Upper lobe of right lung (tissue), 1 donor: ENCODE results near the gene HNRNPA2B1. TPM values are rescaled to one million over a fixed set of nuclear protein-coding genes. Genes with fewer than 3 reads are reported as not detected.

Experiments
- ATAC-seq: fragments of 200-7000 bp; cut with Tn5 transposase; one replicate; pipeline ENCODE4 v1.9.1; 2020; ENCODE audit warnings: mild to moderate bottlenecking, moderate library complexity
- DNase-seq: peaks from one replicate; pipeline ENCODE4 v3.0.0-alpha.2; 2020
- H3K27ac ChIP-seq: fragments of 200-600 bp; one replicate; pipeline ENCODE4 v1.8.0; 2022
- H3K27me3 ChIP-seq: fragments of 200-600 bp; one replicate; pipeline ENCODE4 v1.8.0; 2022; ENCODE audit warnings: mild to moderate bottlenecking
- H3K36me3 ChIP-seq: fragments of 200-600 bp; one replicate; pipeline ENCODE4 v1.8.0; 2022
- H3K4me1 ChIP-seq: fragments of 200-600 bp; one replicate; pipeline ENCODE4 v1.8.0; 2022
- H3K4me3 ChIP-seq: fragments of 200-600 bp; one replicate; pipeline ENCODE4 v1.8.0; 2022; ENCODE audit warnings: mild to moderate bottlenecking
- H3K9me3 ChIP-seq: fragments of 200-600 bp; one replicate; pipeline ENCODE4 v1.8.0; 2022
- intact Hi-C: fragments of 100-400 bp; cut with DNase I; formaldehyde crosslinking; loops from one replicate; pipeline ENCODE4 v1.11.0; 2022
- total RNA-seq: library from RNA; stranded (reverse); fragmentation: NEBNext Ultra II Directional; extraction: Animal tissue kit (Norgen Biotek cat#: 25700); gene quantifications from one replicate; pipeline ENCODE4 v1.2.1, GENCODE V29; 2021
- TF ChIP-seq, protein P1 (sequence below): fragments of 200-600 bp; IDR thresholded peaks from one replicate; pipeline ENCODE4 v1.8.0; 2022; ENCODE audit warnings: antibody characterized with exemption
- donor health status: DM: no; HTN: yes; CAD: no; lungs with severe emphysema.

HNRNPA2B1 gene
- total RNA-seq, 1 donor from 2014 or later: 343 TPM

DNA sequence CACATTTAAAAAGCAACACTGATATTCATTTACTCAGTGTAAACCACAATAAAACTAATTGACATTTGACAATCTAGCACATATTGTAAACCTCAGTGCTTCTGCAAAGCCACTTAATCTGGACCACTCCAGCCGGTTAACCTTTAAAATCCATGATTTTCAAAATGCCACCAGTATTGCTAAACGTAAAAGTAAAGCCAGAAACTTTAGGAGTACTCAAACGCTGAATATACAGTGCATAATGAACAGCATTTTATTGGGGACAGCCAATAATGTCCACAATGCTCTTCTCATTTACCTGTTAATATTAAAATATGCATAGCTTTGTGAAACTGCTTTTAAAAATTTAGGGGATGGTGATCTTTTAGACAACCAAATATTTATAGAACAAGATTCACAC is 10.8 kb downstream of the HNRNPA2B1 start:
- peaks cover 66% of the 10 kb centered on the region for H3K36me3 ChIP-seq
- DNase-seq: no peak
- H3K27ac ChIP-seq: no peak overlapping the region
- peaks cover 33% of the 10 kb centered on the region for H3K4me1 ChIP-seq
- H3K9me3 ChIP-seq: no peaks in the 10 kb centered on the region
- ATAC-seq: no peak
- H3K27me3 ChIP-seq: no peaks in the 10 kb centered on the region
- TF ChIP-seq, protein P1, sequence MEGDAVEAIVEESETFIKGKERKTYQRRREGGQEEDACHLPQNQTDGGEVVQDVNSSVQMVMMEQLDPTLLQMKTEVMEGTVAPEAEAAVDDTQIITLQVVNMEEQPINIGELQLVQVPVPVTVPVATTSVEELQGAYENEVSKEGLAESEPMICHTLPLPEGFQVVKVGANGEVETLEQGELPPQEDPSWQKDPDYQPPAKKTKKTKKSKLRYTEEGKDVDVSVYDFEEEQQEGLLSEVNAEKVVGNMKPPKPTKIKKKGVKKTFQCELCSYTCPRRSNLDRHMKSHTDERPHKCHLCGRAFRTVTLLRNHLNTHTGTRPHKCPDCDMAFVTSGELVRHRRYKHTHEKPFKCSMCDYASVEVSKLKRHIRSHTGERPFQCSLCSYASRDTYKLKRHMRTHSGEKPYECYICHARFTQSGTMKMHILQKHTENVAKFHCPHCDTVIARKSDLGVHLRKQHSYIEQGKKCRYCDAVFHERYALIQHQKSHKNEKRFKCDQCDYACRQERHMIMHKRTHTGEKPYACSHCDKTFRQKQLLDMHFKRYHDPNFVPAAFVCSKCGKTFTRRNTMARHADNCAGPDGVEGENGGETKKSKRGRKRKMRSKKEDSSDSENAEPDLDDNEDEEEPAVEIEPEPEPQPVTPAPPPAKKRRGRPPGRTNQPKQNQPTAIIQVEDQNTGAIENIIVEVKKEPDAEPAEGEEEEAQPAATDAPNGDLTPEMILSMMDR: no peak
- H3K4me3 ChIP-seq: no peak overlapping the region
- intact Hi-C loops: no loop called here

DNA sequence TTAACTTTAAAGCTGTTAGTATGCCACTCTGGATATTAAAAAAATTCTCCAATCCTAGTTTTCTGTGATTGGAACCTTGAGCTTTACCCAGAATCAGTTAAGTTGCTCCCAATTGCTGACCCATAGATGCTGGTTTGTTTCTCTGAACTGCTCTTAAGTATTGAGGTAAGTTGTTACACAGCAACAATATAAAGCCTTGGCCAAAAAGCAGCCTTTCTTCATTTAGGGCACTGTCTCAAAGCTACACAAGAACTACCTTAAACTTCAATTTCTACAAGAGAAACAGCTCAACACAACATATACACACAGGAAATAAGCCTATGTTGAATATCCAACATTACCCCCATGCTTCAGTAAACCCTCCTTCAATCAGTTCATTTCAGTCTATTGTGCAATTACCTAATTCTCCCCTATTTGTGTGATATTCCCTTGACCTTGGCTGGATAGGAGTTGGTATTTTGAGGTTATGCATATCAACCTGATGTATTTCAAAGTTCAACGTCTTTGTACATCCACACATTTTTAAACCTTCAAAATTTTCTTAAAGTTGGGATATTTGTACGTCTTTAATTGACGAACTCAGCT is 11.5 kb downstream of the HNRNPA2B1 start:
- H3K4me1 ChIP-seq: peaks cover 27% of the 10 kb centered on the region
- TF ChIP-seq, protein P1: no peak
- no peaks in the 10 kb centered on the region for H3K9me3 ChIP-seq
- no peaks in the 10 kb centered on the region for H3K27me3 ChIP-seq
- ATAC-seq (no peak), DNase-seq (no peak)
- intact Hi-C loops: no loop called here
- no peak overlapping the region for H3K27ac ChIP-seq
- H3K36me3 ChIP-seq: peaks cover 60% of the 10 kb centered on the region
- no peak overlapping the region for H3K4me3 ChIP-seq

DNA sequence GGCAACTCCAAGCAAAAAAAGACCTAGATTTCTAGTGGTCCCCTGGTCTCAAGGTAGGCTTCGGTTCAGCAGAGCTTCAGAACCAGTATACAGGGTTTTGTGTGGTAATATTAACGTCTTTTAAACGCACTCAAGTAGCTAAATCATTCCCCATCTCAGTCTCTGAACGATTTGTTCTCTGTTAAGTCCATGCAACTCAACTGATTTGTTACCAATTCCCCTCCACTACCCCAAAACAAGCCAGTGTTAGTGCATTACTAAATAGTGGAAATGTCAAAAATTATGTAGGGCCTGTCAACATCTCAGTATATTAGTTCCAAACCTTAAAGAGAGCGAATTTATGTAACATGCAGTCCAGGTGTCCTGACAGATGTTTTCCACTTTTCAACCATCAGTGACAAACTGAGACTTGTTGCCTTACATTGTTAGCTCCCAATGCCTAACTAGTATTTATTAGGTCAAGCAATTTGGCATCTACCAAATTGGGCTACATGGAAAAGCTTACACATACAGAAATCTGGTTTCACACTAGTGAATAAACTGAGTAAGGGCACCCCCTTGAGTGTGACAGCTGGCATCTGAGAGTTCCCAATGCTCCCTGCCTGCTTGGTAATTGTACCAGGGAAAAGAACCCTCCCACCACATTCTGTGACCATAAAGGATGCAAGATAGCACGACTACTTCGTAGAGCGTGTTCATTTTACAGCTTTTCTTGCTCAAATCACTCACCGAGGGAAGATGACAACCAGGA is 12.2 kb downstream of the HNRNPA2B1 start:
- no peak for DNase-seq
- intact Hi-C loops: no loop called here
- no peaks in the 10 kb centered on the region for H3K9me3 ChIP-seq
- TF ChIP-seq, protein P1: no peak
- no peaks in the 10 kb centered on the region for H3K27me3 ChIP-seq
- H3K27ac ChIP-seq: no peak overlapping the region
- H3K4me3 ChIP-seq: no peak overlapping the region
- ATAC-seq: no peak
- H3K36me3 ChIP-seq: peaks cover 53% of the 10 kb centered on the region
- H3K4me1 ChIP-seq: peaks cover 23% of the 10 kb centered on the region

DNA sequence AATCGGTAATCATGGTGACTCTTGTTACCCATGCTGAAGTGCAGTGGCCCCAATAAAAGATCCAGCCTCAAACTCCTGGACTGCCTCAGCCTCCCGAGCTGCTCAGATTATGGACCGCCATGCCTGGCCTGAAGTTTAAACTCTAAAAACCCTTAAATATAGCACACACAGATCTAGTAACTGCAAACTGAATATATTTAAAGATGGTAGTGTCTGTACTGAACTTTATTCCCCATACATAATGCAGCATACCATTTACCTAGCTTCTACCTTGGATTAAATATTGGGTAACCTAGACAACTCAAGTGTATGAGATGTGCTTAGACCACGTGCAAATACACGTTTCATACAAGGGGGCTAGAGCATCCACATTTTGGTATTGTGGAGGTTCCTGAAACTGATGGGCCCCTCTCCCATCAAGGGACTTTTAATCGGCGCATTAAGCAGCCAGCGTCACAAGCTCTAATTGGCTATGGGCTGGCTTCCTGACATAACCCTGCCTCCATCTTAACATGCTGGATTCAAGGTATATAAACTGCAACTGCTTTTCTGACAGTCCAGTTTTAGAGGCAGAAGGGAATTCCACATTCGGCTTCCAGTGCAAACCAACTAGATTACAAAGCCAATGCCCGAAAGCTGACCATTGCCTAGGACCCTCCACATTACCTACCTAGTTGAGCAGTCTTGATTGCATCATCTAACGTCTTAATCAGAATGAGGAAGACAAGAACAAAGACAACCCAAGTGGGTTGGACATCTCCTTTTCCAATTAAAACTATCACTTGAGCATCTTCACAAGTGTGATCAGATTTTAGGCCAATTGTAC is 13.0 kb downstream of the HNRNPA2B1 start:
- Histone ChIP-seq H3K9me3 (no peaks in the 10 kb centered on the region), H3K27ac (peak overlapping the region; percentile 3), H3K4me3 (no peak overlapping the region), H3K4me1 (peaks cover 19% of the 10 kb centered on the region), H3K36me3 (peaks cover 45% of the 10 kb centered on the region), H3K27me3 (no peaks in the 10 kb centered on the region)
- TF ChIP-seq, protein P1: no peak
- ATAC-seq: peak; percentile 19
- DNase-seq: no peak
- intact Hi-C loops: no loop called here

DNA sequence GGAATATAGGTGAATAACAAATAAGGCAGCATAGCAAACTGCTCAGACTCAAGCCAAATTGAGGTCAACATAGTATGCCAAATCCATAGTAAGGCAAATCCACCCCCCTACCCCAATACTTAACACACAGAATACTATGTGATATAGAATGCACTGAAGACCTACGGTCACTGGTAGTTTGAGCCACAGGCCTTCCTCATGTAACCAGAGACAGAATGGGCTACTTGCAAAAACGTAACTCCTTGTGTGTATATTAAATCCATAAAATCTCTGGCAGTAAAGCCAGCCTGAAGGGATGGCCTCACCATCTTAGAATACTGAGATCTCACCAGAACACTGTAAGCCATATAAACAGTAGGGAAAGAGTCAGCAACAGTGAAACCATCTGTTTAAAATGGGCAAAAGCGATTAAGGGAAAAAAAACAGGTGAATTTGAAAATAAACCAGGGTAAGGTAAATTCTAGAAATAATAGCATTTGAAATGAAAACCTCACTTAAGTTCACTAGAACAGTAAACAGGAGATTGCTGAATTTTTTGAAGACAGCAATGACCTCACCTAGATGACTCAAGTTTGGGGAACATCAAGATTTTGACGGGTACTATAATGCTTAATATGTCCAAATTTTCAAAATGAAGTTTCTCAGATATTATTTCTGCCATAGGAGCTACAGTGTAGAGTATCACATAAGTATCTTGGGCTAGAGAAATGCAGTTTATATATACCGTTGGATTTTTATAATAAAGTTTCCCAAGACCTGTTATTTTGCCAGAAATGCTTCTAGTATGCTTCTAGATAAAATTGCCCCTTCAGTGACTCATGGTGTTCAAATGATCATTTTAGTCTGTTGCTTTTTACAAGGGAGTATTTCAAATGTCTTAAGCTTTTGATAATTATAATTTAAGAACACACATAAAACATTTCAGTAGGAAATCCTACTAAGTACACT is 13.9 kb downstream of the HNRNPA2B1 start:
- intact Hi-C loops: no loop called here
- Histone ChIP-seq H3K4me1 (peaks cover 12% of the 10 kb centered on the region), H3K4me3 (no peak overlapping the region), H3K27me3 (no peaks in the 10 kb centered on the region), H3K9me3 (no peaks in the 10 kb centered on the region), H3K27ac (no peak overlapping the region), H3K36me3 (peaks cover 36% of the 10 kb centered on the region)
- ATAC-seq (no peak), DNase-seq (no peak)
- TF ChIP-seq, protein P1: no peak
